GM21447 (cell line): ENCODE results near the gene DAZAP1.
"Not testable (repeated sequence)": the region's sequence is repeated elsewhere in the genome, so short reads cannot be mapped to it uniquely, and the experiment has no call there.

ENCODE experiments used
- ATAC-seq: cut with Tn5 transposase; IDR thresholded peaks from one replicate; pipeline ENCODE4 v1.9.1; 2021; ENCODE audit not compliant: unreplicated experiment

The DAZAP1 gene

DNA sequence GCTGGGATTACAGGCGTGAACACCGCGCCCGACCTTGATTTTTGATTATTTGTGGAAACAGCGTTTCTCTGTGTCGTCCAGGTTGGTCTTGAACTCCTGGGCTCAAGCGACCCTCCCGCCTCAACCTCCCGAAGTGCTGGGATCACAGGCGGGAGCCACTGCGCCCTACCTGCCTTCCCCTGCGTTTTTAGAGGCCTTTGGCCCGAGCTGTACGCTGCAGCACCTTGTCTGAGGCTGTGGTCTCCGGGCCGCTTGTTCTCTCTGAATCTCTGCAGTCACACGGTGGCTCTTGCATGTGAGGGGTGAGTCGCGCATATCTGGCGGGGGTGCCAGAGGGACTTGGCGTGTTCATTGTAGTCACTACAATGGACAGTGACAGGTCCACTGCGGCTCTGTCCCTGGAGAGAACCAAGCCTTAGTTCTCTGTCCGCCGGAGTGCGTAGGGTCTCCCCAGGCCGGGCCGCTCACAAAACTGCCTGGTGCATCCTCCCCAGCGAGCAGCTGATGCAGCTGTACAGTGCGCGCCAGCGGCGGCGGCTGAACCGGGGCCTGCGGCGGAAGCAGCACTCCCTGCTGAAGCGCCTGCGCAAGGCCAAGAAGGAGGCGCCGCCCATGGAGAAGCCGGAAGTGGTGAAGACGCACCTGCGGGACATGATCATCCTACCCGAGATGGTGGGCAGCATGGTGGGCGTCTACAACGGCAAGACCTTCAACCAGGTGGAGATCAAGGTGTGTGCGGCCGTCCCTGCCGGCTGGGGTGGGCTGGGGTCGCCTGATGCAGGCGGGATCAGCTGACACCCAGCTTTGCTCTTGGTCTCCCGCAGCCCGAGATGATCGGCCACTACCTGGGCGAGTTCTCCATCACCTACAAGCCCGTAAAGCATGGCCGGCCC is 32.4 kb downstream of the DAZAP1 start:
- not testable (repeated sequence) for ATAC-seq

DNA sequence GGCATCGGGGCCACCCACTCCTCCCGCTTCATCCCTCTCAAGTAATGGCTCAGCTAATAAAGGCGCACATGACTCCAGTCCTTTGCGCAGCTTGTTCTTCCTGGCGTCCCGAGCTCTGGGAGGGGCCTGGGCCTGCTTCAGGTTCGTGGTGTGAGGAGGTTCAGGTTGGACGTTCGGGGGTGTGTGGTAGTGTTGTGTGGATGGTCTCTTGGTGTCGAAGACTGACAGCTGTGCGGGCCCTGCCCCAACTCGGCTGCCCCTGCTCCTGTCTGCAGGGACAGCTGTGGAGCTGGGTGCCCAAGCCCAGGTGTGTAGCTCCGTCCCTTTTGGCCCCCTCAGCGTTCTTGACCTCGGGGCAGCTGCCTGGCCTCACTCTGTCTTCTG is 33.0 kb downstream of the DAZAP1 start:
- ATAC-seq = no peak

DNA sequence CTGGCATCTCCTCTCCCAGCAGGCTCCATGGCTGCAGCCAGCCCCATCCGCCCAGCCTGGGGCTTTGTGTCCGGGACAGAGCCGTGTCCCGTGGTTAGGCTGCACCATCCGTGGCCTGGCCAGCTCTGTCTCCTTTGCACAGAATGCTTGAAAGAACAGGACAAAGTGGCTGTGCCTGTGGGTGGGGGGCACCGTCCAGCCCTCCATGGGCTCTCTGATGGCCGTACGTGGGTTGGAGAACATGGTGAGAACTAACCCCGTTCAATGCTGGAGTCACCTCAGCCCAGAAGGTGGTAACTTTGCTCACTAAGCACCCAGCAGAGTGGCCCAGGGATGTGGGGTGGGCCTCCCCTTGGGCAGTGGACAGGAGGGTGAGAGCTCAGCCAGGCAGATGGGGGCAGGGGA is 33.6 kb downstream of the DAZAP1 start:
- ATAC-seq = no peak

DNA sequence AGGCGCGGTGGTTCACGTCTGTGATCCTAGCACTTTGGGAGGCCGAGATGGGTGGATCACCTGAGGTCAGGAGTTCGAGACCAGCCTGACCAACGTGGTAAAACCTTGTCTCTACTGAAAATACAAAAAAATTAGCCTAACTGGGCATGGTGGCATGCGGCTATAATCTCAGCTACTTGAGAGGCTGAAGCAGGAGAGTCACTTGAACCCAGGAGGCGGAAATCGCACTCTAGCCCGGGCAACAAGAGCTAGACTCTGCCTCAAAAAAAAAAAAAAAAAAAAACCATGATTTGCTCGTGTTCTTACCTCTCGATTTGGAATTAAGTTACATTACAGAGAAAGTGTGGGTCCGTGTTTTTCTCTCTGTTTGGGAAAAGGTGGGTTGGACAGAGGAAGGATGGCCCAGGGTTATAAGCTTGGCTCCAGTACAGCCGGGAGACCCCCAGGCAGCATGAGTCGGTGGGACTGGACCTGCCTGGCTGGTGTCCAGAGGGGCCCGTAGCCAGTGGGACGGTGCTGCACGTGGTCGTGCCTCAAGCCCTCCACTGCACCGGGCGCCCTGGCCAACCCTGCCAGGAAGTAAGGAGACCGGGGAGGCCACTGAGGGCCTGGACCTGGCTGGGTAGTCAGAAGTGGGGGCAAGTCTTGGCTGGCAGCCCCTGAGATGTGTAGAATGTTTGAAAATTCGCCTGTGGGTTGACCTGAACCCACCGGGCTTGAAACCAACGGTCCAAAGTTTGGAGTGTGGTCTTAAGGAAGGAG is 34.5 kb downstream of the DAZAP1 start:
- ATAC-seq = no peak

DNA sequence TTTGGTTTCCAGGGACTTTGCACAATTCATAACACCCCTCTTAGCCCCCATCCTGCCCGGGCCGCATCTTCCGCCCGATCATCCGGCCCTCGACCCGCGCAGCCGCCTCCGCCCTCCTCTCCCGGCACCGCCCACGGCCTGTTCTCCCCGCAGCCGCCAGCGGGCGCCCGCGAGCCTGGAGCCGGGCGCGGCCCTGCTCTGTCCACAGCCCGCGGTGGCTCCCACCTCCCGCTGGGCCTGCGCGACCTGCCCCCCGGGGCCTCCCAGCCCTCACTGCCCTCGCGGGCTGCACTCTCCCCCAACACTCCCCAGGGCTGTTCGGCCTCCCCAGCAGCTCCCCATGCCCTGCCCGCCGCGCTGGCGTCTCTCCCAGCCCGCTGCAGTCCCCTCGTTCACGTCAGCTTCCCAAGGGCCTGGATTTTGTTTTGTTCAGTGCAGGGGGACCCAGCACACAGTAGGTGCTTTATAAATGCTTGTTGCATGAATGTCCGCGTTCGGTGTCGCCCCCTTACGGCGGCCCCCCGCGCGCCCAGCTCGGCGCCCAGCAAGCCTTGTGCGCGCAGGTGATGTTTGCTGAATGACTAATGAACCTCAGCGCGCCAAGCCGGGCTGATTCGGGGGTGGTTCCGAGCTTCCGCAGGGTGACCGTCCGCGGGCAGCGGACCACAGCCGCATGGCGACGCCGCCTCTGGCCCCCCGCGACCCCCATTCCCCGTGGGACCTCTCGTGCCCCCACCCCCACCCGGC is 38.0 kb downstream of the DAZAP1 start:
- ATAC-seq = no peak

DNA sequence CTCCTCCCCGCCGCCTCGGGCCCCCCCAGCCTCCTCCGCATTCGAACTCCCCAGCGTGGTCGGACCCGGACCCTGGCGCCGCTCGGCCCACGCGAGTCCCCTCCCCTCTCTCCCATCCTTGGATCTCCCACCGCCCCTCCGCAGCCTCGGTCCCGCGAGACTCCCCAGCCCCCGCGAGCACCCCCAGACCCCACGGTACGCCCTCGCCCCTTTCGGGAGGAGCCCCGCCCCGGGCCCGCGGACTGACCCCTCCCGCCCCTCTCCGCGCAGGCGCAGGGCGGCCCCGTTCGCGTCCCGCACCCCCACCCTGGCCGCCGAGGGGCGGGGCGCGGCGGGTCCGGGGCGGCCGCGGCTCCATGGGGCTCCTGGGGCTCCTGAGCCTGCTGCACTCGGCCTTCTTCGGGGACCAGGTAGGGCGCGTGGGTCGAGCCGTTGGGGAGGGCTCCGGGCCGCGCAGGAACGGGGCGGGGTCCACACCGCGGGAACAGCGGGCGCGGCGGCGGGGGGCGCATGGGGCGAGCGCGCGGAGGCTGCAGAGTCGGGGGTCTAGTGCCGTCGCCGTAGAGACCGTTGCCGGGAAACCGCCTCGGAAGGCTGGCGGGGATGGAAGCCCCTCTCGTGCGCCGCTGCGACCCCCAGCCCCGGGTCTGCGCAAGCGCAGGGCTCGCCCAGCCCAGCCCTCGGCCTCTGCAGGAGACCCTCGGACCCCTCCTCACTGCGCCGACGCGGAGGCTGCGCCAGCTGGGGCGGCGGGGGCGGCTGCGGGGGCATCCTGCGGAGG is 38.7 kb downstream of the DAZAP1 start:
- ATAC-seq = no peak

DNA sequence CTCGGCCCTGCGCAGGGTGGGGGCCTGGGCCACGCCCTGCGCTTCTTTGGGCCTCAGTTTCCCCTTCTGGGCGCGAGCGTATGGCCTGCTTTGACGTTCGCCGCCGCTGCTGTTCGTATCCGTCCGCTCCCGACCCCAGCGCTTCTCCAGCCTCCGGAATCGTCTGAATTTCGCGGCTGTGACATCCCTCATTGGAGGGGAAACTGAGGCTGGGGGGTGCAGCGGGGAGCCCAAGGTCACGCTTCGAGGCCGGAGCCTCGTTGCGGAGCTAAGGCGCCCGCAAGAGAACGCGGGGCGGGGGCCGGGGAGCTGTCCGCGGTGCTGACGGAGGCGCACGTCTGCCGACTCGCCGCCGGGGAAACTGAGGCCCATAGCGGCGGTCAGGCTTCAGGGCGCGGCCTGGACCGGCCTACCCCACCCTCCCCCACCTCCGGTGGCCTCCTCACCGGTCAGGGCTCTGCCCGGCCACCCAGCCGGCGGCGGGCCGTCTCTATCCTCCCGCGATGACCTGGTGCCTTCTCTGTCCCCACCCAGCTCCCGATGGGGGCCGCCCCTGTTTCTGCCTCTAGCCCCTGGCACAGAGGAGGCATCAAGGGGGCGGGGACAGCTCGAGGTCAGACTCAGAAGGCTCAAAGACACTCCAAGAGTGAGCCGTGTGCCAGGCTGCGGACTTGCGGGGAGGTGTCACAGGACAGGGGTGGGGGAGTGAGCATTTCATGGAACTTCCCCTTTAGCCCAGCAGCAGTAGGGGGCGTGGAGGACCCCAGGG is 39.5 kb downstream of the DAZAP1 start:
- ATAC-seq = no peak

DNA sequence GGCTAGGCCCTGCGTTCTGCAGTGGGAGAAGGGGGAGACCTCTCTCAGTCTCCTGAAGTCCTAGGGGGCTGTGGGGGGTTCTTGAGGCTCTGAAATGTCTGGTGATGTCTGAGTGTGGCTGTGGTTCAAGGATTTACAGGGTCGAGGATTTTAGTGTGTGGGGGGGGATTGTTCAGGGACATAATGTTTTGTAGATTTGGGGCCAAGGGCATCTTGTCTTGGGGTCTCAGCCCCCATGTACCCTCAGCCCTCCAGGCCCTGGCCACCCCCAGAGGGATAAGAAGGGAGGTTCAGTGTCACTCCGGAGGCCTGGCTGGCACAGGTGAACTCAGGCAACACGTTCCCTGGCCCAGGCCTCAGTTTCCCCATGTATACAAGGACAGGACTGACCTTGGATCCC is 40.1 kb downstream of the DAZAP1 start:
- ATAC-seq = no peak

DNA sequence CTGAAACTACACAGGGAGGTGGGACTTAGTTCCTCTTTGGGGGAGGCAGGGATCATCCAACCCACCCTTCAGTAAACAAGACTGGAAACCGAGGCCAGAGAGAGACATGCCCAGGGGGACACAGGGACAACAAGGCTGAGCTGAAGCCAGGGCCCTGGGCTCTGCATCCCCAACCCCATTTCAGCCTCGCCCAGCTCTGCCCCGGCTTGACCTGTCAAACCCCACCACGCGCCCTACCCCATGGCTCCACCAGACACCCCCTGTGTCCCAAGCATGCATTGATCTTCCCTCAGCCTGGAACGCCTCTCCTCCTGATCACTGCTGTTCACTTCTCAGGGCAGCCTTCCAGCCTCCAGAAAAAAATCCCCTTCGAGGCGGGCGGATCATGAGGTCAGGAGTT is 40.6 kb downstream of the DAZAP1 start:
- no peak for ATAC-seq

DNA sequence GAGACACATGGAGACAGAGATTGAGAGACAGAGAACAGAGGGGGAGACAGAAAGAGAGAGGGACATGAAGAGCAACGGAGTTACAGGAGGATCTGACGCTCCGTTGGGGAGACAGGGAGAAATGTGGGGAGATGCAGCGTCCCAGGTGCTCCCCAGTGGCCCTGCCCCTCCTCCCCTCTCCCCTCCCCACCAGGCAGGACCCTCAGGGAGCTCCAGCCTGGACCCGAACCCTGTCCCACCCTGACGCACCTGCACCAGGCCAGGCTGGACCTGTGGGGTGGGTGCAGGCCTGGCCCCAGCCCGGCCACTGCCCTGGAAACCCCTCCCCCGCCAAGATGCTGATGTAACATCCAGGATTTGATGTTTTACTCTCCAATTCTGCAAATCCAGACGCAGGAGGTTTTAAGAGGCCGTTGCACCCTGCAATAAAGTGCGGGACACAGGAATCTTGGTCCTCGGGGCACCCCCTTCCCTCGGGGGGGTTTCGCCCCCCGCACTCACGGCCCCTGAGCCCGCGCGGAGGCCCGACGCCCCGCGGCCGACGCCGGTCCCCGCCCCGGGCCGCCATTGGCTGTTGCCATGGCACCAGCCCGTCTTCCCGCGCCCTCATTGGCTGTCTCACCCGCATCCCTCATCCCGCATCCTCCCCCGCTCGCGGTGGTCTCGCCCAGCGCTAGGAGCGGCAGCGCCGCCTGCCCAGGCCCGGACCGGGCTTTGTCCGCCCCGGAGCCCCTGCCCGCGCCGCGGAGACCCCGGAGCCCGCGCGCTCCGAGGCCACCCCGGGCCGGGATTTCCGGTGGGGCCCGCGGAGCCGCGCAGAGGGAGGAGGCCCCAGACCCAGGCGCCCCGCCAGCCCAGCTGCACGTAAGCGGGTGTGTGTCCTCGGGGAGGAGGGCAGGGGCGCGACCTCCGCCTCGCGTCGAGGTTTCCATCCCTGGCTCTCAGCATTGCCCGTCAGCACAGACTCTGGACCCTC is 42.4 kb downstream of the DAZAP1 start, which contains the start of gene APC2:
Gene APC2 (plus strand): TSS at position 655 of the 976 bp plus-strand sequence. CDS start 2,881 bp downstream, outside the sequence.
- no peak for ATAC-seq

DNA sequence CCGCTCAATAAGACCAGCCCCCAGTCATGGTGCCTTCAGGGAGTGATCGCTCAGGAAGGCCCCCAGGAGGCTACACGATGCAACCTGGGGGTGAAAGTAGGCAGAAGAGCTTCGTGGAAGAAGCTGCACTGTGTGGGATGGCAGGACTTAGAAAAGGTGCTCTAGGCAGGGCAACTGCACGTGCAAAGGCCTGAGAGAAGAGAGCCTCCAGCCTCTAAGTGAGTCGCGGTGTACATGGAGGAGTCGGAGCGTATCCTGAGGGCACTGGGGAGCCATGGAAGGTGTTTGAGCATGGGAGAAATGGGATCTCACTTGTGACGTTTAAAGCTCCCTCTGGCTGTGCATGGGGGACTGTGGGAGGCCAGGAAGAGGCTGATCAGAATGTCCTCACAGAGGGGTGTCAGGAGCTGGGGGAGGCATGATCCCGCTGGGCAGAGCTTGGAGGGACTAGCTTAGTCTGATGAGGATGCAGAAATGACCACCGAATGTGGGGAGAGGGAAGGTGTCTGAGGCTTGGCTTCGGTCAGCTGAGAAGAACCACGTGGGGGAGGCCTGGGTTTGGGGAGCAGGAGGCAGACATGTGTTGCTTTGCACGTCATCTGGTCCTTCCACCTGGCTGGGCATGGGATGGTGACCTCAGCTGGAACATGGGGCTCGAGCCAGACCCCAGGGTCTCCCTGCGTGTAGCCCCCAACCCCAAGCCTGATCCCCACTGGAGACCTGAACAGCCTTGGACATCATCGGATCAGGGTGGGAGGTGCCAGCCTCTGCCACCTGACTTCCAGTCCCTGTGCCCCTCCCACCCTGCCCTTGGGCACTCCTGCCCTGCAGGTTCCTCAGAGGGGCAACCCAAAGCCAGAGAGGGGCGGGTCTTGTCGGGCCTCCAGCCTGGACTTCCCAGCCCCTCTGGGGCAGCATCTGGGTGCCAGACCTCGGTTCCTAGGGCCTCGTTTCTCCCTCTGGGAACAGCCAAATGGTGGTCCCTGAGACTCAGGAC is 43.6 kb downstream of the DAZAP1 start:
- no peak for ATAC-seq

DNA sequence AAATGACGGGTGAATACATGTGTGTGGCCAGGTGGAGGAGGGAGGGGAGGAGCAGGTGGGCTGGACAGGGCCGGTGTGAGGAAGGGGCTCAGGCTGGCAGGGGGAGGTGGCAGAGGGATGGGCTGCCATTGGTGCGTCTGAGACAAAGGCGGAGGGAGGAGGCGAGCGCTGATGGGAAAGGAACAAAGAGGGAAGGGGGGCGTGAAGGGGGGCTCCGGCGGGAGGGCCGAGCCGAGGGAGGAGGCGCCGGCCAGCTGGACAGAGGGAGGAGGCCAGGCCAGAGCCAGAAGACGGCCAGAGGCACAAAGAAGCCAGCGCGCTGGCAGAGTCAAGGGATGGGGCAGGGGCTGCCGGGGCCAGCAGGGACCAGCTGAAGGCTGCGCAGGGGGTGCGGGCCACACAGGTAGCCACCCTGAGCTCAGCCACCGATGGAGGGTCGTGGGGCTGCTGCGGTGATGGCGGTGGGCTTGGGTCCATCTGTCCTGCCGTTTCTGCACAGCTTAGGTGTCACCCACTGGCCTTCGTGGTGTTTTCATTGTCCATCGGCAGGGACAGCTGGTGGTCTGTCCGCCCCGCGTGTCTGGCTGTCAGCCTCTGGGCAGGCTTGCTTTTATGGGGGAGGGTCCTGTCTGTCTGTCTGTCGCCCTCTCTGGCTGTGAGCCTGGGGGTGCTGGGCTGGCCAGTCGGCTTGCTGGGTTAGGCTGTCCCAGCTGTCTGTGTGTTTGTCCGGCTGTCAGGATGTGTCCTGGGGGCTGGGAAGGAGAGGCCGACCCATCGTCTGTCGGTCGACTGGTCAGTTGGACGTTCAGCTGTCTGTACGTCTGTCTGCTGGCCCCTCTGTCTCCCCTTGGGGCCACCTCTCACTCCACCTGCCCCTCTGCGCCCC is 44.8 kb downstream of the DAZAP1 start:
- ATAC-seq = no peak

DNA sequence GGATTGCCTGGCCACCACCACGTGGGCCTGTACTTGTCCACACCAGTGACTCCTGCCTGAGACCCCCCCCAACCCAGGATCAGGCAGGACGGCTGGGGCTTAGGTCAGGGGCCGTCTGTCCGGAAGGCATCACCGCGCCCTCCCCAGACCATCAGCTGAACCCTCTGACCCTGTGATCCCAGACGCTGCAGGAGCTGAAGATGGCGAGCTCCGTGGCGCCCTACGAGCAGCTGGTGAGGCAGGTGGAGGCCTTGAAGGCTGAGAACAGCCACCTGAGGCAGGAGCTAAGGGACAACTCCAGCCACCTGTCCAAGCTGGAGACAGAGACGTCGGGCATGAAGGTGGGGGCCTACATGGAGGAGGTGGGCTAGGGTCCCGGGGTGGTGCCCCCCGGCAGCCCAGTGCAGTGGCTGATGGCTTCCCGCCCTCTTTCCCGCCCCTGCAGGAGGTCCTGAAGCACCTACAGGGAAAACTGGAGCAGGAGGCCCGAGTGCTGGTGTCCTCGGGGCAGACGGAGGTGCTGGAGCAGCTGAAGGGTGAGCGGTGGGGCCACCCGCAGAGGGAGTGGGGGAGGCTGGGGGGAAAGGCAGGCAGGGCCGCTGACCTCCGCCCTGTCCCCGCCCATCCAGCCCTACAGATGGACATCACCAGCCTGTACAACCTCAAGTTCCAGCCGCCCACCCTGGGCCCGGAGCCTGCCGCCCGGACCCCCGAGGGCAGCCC is 45.6 kb downstream of the DAZAP1 start:
- ATAC-seq = no peak

DNA sequence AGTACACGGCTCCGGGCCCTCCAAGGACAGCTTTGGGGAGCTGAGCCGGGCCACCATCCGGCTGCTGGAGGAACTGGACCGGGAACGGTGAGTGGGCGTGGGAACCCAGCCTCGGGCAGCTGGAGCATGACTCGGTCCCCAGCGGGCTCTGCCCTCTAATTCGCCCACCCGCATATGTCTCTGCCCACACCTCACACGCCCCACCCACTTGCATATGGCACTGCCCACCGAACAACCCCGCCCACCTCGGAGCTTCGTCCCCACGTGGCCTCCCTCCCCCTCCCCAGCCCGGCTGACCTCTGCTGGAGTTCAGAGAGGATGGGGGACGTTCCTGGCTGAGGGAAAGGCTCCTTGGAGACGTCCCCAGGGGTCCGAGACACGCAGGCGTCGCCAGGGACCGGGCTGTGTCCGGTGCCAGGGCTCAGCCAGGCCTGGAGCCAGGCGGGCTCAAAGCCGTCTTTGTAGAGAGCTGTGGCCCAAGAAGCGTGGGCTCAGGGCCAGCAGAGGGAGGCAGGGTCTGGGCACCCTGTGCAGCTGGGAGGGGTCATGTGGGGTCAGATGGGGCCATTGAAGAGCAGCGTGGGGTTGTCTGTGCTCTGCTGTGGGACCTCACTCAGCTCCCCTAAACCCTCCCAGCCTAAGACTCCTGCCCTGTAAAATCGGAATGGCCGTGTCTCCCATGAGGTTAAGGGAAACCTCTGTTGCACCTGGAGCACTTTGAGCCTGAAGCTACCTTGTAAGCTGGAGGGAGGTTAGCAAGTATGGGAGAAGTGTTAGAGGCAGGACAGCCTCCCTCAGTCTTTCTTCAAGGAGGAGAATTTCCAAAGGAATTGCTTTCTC is 46.4 kb downstream of the DAZAP1 start:
- no peak for ATAC-seq

DNA sequence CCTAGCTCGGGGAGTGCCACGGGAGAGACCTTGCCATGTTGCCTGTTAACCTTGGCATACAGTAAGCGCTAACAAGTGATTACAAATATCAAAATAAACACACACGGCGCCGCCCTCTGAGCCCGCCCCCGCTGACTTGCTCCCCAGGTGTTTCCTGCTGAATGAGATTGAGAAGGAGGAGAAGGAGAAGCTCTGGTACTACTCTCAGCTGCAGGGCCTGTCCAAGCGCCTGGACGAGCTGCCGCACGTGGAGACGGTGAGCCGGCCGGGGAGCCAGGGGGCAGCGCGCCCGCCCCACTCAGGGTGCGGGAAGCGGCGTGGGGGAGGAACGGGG is 47.6 kb downstream of the DAZAP1 start:
- ATAC-seq = no peak
